Measurements from ENCODE around the gene TNRC6C. TPM values are rescaled to one million over a fixed set of nuclear protein-coding genes. Genes with fewer than 3 reads are reported as not detected.

TNRC6C gene
- total and polyA plus RNA-seq, 2 of the 13 experiments (the other 11 are each of a cell fraction or from before 2014, with no cell fraction given) = 0.66 to 4.9 TPM

GRCh38 chr17:78130437-78131101 lies 172.1 kb downstream of the TNRC6C start, which contains the start of gene TMC8 (continued):
- TF ChIP-seq ELF3 (CRISPR knock-in tag; IDR thresholded peaks at IDR 0.05) (peak; percentile 91), ZNF839 (CRISPR knock-in tag; IDR thresholded peaks at IDR 0.05; ENCODE audit: borderline replicate concordance) (0 out of 2 replicates have a peak, but pooled peaks have one; percentile 29), ZNF567 (CRISPR knock-in tag; IDR thresholded peaks at IDR 0.05; ENCODE audit: borderline replicate concordance) (no peak), ATM (IDR thresholded peaks at IDR 0.05; ENCODE audit: borderline replicate concordance) (no peak), CBX1 (IDR thresholded peaks at IDR 0.05; ENCODE audit: low read depth) (no peak), ZFX (CRISPR knock-in tag; IDR thresholded peaks at IDR 0.05; ENCODE audit: low read depth) (peak; percentile 95)

GRCh38 chr17:78131172-78132083 lies 172.9 kb downstream of the TNRC6C start:
- WGBS (ENCODE audit: low lambda C conversion rate) = 94% methylated on average over 31 of the region's 74 CpGs
- intact Hi-C loops (cut with micrococcal nuclease; ENCODE audit: unreplicated experiment) = no loop called here
- H3K27me3 ChIP-seq (ENCODE audit: control insufficient read depth in 1 of 2, insufficient read depth in 2 of 2, low read length in 2 of 2) = no peaks in the 10 kb centered on the region
- H3K4me3 ChIP-seq (replicated peaks in 1 of 3; ENCODE audit: insufficient read depth in 1 of 3, low read depth in 2 of 3, low read length in 3 of 3) = peak overlapping the region in 2 of 3 experiments; percentile 44 to 51; a peak in 3 of 6 replicates
- in situ Hi-C loops (cut with HindIII; ENCODE audit: extremely low pct_ligation_motif_present, low pct_unique_long_range_greater_than_20kb) = no loop called here
- H3K9me3 ChIP-seq (ENCODE audit: low read length) = no peaks in the 10 kb centered on the region
- H3K4me1 ChIP-seq (ENCODE audit: insufficient read depth, low read length) = peaks cover 77% of the 10 kb centered on the region
- H3K9ac ChIP-seq (ENCODE audit: insufficient read depth, low read depth, low read length) = no peak overlapping the region
- DNase-seq (ENCODE audit: low spot score) (no peak), ATAC-seq (no peak), FAIRE-seq (no peak)
- POLR2A ChIA-PET = no interaction called here
- BruUV-seq (replicated peaks) = no TSS peak
- H2AFZ ChIP-seq (ENCODE audit: low read length) = no peak overlapping the region
- H3K79me2 ChIP-seq (ENCODE audit: insufficient read depth, low read length) = peaks cover 12% of the 10 kb centered on the region
- H3K36me3 ChIP-seq (replicated peaks in 1 of 2; ENCODE audit: control insufficient read depth in 1 of 2, insufficient read depth in 2 of 2, low read length in 2 of 2) = peaks cover under 1% of the 10 kb centered on the region in 2 experiments; a peak in 2 of 5 replicates
- peak overlapping the region; percentile 90; the same call in 1 of the 2 replicates for H3K4me2 ChIP-seq (ENCODE audit: low read depth, low read length)
- no peaks in the 10 kb centered on the region for H4K20me1 ChIP-seq (ENCODE audit: insufficient read depth, low read length)
- CTCF ChIA-PET (ENCODE audit: low intra/inter-chr PET ratio, low total read pairs) = no interaction called here
- H3K27ac ChIP-seq (ENCODE audit: extremely low read length, insufficient read depth, low read length) = no peak overlapping the region
- TF ChIP-seq ZNF768 (CRISPR knock-in tag; IDR thresholded peaks at IDR 0.05) (peak; percentile 59), NFE2L2 (IDR thresholded peaks at IDR 0.05; ENCODE audit: low read length) (no peak), NFIC (IDR thresholded peaks at IDR 0.05; ENCODE audit: low read length) (no peak), TRIM24 (CRISPR knock-in tag; IDR thresholded peaks at IDR 0.05) (no peak), HNRNPL (IDR thresholded peaks at IDR 0.05; ENCODE audit: low read depth, low read length) (0 out of 2 replicates have a peak, but pooled peaks have one; percentile 45), ATF7 (IDR thresholded peaks at IDR 0.05) (no peak), ATF7 (CRISPR knock-in tag; IDR thresholded peaks at IDR 0.05) (0 out of 2 replicates have a peak, but pooled peaks have one; percentile 3), ZMYM2 (CRISPR knock-in tag; IDR thresholded peaks at IDR 0.05) (no peak), ZNF629 (CRISPR knock-in tag; conservative IDR thresholded peaks at IDR 0.05) (peak; percentile 94), ZBTB33 (CRISPR knock-in tag; IDR thresholded peaks at IDR 0.05) (peak; percentile 85; the same call in 1 of the 2 replicates), KAT7 (CRISPR knock-in tag; IDR thresholded peaks at IDR 0.05; ENCODE audit: borderline replicate concordance) (0 out of 2 replicates have a peak, but pooled peaks have one; percentile 37), SALL2 (CRISPR knock-in tag; IDR thresholded peaks at IDR 0.05) (no peak), ZUFSP (CRISPR knock-in tag; IDR thresholded peaks at IDR 0.05; ENCODE audit: borderline replicate concordance) (no peak)
